Ascending aorta (tissue), 2 donors: ENCODE measurements around the gene SELENOT. TPM values are rescaled to one million over a fixed set of nuclear protein-coding genes. Genes with fewer than 3 reads are reported as not detected.
"Not testable (repeated sequence)": the region's sequence is repeated elsewhere in the genome, so short reads cannot be mapped to it uniquely, and the experiment has no call there.

Source experiments
- DNase-seq, 2 donors: peaks; one replicate each; pipeline ENCODE4 v3.0.0-alpha.2; 2019; ENCODE audit warnings: low spot score in 2 of 2
- H3K27ac ChIP-seq, 2 donors: fragments of 200-600 bp; sonication (generic); one replicate each; pipeline ENCODE4 v1.5.1; 2016 to 2017; ENCODE audit warnings: mild to moderate bottlenecking in 1 of 2
- H3K27me3 ChIP-seq: fragments of 200-600 bp; sonication (generic); one replicate; pipeline ENCODE4 v1.5.1; 2017
- H3K36me3 ChIP-seq, 2 donors: fragments of 200-600 bp; sonication (generic); one replicate each; pipeline ENCODE4 v1.5.1; 2016
- H3K4me1 ChIP-seq, 2 donors: fragments of 200-600 bp; sonication (generic); one replicate each; pipeline ENCODE4 v1.5.1; 2016 to 2017; ENCODE audit warnings: mild to moderate bottlenecking in 1 of 2
- H3K4me3 ChIP-seq, 2 donors: fragments of 200-600 bp; sonication (generic); one replicate each; pipeline ENCODE4 v1.5.1; 2016 to 2017; ENCODE audit warnings: mild to moderate bottlenecking in 1 of 2
- H3K9me3 ChIP-seq, 2 donors: fragments of 200-600 bp; sonication (generic); one replicate each; pipeline ENCODE4 v1.5.1; 2016
- CTCF ChIP-seq, 3 experiments: fragments of 200-600 bp in 2 of 3; fragments of 450-650 bp in 1 of 3; sonication (generic) in 2 of 3; IDR thresholded peaks; one replicate each; pipeline ENCODE4 v1.5.1; 2016 to 2019; ENCODE audit warnings: antibody characterized with exemption in 3 of 3, mild to moderate bottlenecking in 1 of 3, moderate library complexity in 1 of 3
- intact Hi-C: fragments of 100-400 bp; cut with DNase I; formaldehyde crosslinking; loops from one replicate; pipeline ENCODE4 v1.15.1; 2023
- total RNA-seq: library from RNA; depleted of rRNA; stranded (reverse); fragments of >200 nt; gene quantifications from one replicate; pipeline ENCODE4 v1.1.0, GENCODE V29; 2016

Gene SELENOT
- total RNA-seq, 1 donor from 2014 or later, result 112 TPM

DNA sequence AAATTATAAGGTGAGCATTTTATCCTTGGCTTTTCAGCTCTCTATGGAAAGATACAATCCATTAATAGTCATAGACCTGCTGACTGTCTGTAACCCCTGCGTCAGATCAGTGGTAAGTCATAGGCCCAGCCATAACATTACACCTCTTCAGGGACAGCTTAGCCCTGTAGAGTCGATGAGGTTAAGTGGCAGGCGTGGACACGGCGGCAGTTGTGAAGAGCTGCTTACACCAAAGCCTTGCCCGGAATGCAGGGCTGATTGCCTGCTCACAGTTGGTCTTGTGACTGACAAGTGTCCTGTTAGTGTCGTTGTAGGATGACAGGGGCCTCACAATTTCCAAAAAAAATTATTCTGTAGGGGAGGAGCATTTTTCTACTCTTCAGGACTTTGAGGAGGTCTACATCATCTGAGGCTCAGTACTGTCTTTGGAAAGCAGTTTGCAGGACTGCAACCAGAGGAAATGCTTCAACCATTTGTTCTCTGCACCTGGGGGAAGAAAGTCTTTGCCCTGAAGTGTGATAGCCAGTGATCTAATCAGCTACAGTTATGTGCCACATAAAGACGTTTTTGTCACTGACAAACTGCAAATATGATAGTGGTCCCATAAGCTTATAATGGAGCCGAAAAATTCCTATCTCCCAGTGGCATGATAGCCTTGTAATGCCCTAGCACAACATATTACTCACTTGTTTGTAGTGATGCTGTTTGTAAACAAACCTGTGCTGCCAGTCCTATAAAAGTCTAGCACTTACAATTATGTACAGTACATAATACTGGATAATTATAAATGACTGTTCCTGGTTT lies 14.9 kb upstream of the SELENOT start:
- TF ChIP-seq CTCF (IDR thresholded peaks at IDR 0.05), result no peak

DNA sequence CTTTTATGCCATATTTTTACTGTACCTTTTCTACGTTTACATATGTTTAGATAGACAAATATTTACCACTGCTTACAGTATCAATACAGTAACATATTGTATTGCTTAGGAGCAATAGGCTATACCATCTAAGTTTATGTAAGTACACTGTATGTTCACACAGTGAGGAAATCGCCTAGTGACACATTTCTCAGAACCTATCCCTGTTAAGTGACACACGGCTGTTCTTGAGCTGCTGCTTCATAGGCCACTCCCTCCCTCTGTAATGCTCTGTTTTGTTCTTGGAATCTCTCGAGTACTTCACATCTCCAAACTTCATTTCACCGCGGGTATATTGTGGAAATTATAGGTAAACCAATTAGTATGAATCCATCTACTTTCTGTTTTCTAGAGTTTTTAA lies 13.4 kb upstream of the SELENOT start:
- DNase-seq, result no peak
- H3K27me3 ChIP-seq, result no peaks in the 10 kb centered on the region
- TF ChIP-seq CTCF (IDR thresholded peaks at IDR 0.05), result no peak
- H3K9me3 ChIP-seq, result no peaks in the 10 kb centered on the region
- no peaks in the 10 kb centered on the region for H3K4me1 ChIP-seq
- H3K4me3 ChIP-seq, result no peak overlapping the region
- intact Hi-C loops, result no loop called here
- H3K27ac ChIP-seq, result no peak overlapping the region
- peaks cover 4 to 10% of the 10 kb centered on the region in 2 donors for H3K36me3 ChIP-seq

More for the DNA sequence above, 14.9 kb upstream of the SELENOT start:
- intact Hi-C loops, result no loop called here
- Histone ChIP-seq H3K4me1 (no peaks in the 10 kb centered on the region), H3K36me3 (peaks cover 18 to 24% of the 10 kb centered on the region in 2 donors), H3K27ac (no peak overlapping the region), H3K9me3 (no peaks in the 10 kb centered on the region), H3K27me3 (no peaks in the 10 kb centered on the region), H3K4me3 (no peak overlapping the region)
- DNase-seq, result no peak

DNA sequence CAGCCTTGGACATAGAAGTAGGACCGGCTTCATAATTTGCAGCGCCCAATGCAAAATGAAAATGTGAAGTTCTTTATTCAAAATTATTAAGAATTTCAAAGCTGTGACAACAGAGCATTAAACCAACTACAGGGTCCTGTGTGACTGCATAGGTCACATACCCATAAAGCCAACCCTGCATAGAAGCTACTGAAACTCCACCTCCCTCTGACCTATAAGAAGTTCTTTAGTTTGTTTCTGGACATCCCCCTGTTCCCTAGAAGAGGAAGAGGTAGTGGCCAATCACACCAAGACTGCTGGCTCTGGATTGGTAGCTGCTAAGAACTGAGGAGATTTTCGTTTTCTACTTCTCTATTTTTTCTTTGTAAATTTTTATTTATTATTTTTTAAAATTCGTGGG lies 9.0 kb upstream of the SELENOT start:
- H3K4me3 ChIP-seq, result no peak overlapping the region
- no peaks in the 10 kb centered on the region for H3K4me1 ChIP-seq
- no peak for DNase-seq
- H3K27me3 ChIP-seq, result no peaks in the 10 kb centered on the region
- H3K9me3 ChIP-seq, result no peaks in the 10 kb centered on the region
- H3K27ac ChIP-seq, result no peak overlapping the region
- H3K36me3 ChIP-seq, result no peaks in the 10 kb centered on the region
- intact Hi-C loops, result no loop called here
- TF ChIP-seq CTCF (IDR thresholded peaks at IDR 0.05), result no peak

GRCh38 chr3:150597646-150598045 lies 5.5 kb upstream of the SELENOT start:
- intact Hi-C loops, result no loop called here
- Histone ChIP-seq H3K36me3 (no peaks in the 10 kb centered on the region), H3K9me3 (no peaks in the 10 kb centered on the region), H3K4me1 (peaks cover 0 to 4% of the 10 kb centered on the region in 2 donors), H3K4me3 (no peak overlapping the region), H3K27ac (no peak overlapping the region), H3K27me3 (no peaks in the 10 kb centered on the region)
- no peak for DNase-seq
- TF ChIP-seq CTCF (IDR thresholded peaks at IDR 0.05), result no peak

- Histone ChIP-seq H3K4me3 (no peak overlapping the region), H3K27ac (no peak overlapping the region), H3K27me3 (no peaks in the 10 kb centered on the region), H3K9me3 (no peaks in the 10 kb centered on the region), H3K4me1 (peaks cover 6 to 10% of the 10 kb centered on the region in 2 donors), H3K36me3 (no peaks in the 10 kb centered on the region)
- DNase-seq, result no peak
- TF ChIP-seq CTCF (IDR thresholded peaks at IDR 0.05), result no peak
- intact Hi-C loops, result loop anchor here (5.0 kb wide), 1 partner anchor 192 kb away; the partner anchor contains the start of gene TSC22D2
Measured at GRCh38 chr3:150599611-150600297, 3.4 kb upstream of the SELENOT start.

DNA sequence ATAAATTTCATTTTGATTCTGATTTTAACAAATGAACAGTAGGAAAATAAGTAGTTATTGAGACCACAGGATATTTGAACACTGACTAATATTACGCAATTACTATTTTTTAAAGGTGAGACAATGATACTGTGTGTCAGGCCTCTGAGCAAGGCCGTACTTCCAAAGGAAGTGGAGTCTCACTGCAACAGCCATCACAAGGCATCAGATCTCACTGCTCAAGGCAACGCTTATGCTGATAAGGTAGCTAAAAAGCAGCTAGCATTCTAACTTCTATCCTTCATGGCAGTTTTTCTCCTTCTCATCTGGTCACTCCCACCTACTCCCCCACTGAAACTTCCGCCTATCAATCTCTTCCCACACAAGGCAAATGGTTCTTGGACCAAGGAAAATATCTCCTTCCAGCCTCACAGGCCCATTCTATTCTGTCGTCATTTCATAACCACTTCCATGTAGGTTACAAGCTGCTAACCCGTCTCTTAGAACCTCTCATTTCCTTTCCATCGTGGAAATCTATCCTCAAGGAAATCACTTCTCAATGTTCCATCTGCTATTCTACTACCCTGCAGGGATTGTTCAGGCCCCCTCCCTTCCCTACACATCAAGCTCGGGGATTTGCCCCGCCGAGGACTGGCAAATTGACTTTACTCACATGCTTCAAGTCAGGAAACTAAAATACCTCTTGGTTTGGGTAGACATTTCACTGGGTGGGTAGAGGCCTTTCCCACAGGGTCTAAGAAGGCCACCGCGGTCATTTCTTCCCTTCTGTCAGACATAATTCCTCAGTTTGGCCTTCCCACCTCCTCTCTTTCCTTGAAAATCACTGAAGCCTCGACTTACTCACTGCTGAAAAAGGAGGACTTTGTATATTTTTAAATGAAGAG lies 2.2 kb upstream of the SELENOT start:
- intact Hi-C loops, result loop anchor here (5.0 kb wide), 1 partner anchor 194 kb away; the partner anchor contains the start of gene TSC22D2
- H3K9me3 ChIP-seq, H3K36me3 ChIP-seq, H3K27me3 ChIP-seq, H3K27ac ChIP-seq, DNase-seq, H3K4me3 ChIP-seq: not testable (repeated sequence)
- H3K4me1 ChIP-seq, result peaks cover 8 to 20% of the 10 kb centered on the region in 2 donors
